HG03039 (cell line): ENCODE results near the gene HMGCS1.
"Not testable (repeated sequence)": the region's sequence is repeated elsewhere in the genome, so short reads cannot be mapped to it uniquely, and the experiment has no call there.

Source experiments
- ATAC-seq: cut with Tn5 transposase; IDR thresholded peaks from one replicate; pipeline ENCODE4 v1.9.1; 2021; ENCODE audit warnings: mild to moderate bottlenecking, moderate library complexity; ENCODE audit not compliant: unreplicated experiment

Gene HMGCS1

DNA sequence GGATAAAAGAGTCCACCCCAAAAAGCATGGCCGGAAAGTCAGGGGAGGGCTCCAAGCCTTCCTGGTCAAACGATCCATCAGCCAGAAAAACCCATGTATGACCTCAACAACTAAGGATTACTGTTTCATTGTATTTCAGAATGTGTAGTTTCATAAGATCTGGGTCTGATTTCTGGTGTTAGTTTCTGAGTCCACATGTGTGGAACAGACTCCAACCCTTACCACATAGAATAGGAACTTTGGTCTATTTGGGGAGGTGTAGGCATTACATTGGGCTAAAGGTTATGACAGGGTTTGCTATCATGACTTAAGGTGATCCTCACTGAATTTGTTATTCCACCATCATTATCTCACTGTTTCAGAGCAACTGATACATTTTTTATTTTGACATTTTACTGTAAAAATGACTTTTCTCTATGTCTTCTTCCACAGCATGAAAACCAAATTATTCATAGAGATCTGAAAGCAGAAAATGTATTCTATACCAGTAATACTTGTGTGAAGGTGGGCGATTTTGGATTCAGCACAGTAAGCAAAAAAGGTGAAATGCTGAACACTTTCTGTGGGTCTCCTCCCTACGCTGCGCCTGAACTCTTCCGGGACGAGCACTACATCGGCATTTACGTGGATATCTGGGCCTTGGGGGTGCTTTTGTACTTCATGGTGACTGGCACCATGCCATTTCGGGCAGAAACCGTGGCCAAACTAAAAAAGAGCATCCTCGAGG is 33.5 kb downstream of the HMGCS1 start:
- ATAC-seq = no peak

DNA sequence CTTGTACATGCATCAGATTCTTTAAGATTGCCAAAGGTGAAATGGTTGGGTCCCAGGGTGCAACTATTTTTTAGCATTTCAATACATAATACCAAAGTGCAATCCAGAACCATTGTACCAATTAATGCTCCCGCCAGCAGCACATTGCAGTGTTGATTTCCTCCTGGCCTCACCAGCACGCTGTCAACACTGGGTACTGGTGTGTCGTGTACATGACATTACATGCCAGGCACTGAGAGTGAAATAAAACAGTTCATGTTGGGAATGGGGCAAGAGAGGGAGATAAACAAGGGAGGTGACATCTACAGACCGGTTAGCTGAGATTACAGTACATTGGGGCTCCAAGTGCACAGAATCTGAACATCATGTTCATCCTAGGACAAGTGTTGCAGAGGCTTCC is 37.8 kb downstream of the HMGCS1 start:
- no peak for ATAC-seq

DNA sequence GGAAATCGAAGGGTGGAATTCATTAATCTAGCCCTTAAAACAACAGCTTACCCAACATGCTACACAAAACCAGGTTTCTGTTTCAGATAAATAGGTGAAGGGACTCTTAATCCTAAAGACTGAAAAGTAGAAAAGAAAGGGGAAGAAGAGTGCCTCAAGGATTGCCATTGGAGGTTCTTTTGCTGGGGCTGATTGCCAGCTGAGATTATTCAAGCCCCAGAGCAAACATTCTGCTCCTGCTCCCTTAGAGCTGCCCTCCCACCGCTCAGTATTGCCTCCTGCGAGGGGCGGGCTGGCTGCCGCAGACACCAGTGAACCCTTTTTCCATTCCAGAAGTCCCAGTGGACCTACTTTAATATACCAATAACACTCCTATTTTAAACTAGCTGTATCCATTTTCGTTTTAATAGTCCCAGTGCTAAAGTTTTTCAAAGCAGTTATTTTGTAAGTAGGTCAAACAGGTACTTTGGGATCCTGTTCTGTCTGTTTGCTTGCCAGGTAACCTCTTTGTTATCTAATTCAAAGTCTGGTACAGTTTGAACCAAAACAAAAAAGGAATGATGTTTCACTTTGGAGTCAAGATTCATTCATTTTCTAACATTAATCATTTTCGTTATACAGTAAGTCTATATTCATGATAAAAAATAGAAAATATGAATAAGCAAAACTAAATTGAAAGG is 38.6 kb downstream of the HMGCS1 start:
- ATAC-seq = no peak

DNA sequence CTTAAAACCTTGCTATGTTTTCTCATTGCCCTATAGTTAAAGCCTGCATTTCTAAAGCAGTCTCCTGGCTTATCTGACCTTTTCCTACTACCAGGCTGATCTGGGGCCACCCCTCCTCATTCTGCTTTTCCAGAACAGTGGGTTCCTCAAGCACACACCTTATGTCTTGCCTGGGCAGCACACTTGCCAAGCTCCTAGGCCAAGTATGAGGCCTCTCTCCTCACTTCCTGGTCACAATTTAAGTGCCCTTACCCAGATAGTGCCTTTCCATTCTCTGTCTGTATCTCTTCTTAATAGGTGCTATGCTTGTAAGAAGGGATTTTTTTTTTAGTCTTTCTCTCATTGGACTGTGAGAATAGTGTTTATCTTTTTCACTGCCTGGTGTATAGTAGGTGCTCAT is 39.7 kb downstream of the HMGCS1 start:
- ATAC-seq = no peak

DNA sequence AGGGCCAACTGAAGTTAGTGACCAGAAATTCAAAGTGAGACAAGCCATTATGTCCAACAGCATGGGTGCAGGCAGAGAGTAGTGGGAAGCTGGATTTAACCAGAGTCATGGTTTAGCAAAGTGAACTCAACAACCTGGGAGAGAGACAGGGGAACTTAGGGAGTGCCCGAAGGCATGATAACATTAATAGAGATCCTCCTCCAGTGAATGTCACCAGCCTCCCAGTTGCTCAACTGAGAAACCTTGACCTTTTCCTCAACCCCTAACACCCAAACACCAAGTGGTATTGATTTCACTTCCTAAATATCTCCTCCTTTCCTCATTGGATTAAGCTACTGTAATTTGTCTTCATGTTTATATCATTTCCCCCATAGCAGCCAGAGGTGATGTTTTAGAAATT is 42.6 kb downstream of the HMGCS1 start:
- no peak for ATAC-seq

DNA sequence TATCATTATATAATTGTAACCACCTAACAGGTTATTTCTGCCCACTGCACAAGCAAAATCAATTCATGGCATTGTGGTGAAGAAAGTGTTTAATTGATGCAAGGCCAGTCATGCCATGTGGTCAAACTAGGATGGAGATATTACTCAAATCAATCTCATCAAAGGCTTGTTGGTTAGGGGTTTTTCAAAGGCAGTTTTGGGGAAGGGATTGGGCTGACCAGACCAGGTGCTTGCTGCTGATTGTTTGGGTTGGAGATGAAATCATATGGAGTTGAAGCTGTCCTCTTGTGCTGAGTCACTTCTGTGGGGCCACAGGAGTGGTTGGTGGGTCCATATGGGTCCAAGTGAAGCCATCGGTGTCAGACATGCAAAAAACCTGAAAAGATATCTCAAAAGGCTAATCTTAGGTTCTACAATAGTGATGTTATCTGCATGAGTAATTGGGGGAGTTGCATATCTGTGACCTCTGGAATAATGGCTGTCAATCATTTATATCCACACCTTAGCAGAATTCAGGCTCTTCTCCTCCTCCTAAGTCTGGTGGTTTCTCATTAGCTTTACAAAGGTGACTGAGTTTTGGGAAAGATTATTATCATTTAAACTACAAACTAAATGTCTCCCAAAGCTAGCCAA is 44.9 kb downstream of the HMGCS1 start:
- ATAC-seq = peak; percentile 90

DNA sequence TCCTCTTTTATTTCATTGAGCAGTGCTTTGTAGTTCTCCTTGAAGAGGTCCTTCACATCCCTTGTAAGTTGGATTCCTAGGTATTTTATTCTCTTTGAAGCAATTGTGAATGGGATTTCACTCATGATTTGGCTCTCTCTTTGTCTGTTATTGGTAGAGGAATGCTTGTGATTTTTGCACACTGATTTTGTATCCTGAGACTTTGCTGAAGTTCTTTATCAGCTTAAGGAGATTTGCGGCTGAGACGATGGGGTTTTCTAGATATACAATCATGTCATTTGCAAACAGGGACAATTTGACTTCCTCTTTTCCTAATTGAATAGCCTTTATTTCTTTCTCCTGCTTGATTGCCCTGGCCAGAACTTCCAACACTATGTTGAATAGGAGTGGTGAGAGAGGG is 50.9 kb downstream of the HMGCS1 start:
- not testable (repeated sequence) for ATAC-seq

DNA sequence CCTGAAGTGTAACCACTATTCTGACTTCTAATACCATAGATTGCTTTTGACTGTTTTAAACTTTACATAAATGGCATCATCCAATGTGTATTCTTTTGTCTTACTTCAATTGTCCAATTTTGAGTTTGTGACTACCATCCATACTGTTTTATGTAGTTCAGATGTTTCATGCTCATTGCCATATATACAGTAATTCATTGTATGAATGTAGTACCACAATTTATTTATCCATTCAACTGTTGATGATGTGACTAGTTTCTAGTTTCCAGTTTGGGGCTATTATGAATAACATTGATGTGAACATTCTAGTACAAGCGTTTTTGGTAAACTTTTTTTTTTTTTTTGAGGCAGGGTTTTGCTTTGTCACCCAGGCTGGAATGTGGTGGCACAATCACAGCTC is 55.1 kb downstream of the HMGCS1 start:
- no peak for ATAC-seq

DNA sequence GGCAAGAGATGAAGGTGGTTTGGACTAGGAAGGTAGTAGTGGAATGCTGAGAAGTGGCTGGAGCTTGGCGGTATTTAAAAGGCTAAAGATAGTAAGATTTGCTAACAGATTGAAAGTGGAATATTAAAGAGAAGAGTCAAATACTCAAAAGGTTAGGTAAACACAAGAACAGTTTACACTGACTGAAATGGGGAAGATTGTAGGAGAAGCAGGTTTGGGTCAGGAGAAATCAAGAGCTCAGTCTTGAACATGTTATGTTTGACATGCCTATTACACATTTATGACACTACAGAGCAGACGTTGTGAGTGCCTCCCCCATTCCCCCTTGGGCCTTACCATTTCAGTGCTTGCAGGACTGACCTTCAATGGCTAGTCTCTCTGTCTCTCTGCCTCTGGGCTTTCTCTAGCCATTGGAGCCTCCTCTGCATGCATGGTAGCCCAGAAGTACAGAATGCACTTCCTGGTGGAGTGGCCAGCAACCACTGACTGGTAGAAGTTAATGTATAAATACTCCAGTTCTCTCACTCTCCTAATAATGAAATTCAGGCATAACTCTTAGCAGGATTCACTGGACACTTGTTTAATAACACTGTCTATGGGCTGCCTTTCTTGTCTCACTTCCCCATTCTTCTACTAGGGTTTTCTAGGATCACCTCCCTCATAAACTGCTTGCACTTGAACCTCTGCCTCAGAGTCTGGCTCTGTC is 56.8 kb downstream of the HMGCS1 start:
- no peak for ATAC-seq

DNA sequence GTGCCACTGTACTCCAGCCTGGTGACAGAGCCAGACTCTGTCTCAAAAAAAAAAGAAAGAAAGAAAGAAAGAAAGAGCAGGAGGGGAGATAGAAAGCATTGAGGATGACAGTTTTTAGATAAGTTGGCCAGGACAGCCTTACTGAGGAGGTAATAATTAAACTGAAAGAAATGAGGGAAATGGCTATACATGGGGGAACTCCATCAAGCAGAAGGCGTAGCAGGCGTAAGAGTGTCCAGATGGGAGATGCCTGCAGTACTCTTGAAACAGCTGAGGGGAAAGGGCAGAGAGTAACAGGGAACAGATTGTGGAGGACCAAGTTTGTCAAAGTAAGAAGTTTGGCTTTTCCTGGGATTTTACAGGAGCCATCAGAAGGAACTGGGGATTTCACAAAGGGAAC is 57.5 kb downstream of the HMGCS1 start:
- ATAC-seq = no peak

DNA sequence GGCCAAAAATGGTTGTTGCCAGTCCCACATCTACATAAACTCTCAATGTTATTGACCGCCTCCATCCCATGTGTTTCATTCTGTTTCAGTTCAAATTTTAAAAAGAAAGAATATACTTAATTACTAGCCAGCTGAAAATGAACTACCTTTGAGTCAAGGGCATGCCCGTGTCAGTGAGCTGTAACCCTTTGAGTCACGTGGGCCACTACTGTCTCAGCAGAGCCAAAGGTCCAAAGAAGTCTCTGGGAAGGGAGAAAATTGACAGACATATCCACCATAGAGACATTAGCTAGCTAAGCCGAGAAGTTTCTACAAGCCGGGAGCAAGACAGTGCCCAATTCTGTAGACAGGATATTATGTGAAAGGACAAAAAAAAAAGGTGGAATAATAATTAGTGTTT is 61.5 kb downstream of the HMGCS1 start:
- ATAC-seq = no peak

DNA sequence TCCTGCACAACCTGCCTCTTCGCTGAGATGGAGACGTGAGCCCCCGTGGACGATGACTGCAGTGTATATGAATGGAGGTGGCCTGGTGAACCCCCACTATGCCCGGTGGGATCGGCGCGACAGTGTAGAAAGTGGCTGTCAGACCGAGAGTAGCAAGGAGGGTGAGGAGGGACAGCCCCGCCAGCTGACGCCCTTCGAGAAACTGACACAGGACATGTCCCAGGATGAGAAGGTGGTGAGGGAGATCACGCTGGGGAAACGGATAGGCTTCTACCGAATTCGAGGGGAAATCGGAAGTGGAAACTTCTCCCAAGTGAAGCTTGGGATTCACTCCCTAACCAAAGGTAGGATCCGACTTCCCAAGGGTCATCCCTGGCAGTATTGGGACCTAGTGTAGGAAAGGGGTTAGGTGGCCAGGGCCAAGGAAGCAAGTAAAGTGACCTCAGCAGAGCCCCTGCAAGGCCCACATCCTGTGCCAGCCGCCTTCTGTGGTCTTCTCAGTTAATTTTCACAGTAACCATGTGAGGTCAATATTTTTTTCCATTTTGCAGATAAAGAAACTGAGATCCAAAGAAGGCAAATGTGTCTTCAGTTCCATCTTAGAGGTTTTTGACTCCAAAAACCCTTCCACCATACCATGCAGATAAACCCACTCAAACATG is 67.4 kb downstream of the HMGCS1 start:
- ATAC-seq = peak; percentile 41

DNA sequence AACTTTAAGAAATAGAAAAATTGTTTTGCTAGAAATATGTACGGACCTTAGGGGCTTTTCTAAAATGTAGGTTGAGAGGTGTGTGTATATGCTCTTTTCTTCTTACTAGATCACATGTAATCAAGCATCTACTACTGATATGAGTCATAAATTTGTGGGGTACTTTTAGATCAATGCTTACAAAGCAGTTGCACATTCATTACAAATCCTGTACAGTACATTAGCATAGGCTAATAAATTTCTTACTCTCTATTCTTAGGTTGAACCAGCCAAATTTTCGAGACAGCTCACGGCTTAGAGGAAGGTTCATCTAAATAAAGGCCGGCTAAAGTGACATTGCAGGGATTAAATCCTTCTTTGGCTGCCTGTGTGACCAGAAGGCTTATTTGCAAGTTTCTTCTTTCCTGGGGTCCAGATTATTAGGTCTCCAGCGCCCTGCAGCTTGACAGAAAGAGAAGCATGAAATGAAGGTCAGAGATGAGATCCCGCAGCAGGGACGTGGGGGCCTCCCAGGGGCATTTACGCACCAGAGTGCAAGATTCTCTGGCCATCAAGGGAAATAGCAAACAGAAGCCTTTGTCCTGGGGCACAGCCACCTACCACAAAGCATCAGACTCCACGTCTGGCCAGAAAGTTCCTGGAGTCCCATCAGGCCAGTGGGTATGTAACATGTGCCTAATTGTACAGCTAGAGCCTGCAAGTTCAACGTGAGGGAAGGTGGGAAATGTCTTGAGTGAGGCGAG is 68.2 kb downstream of the HMGCS1 start:
- ATAC-seq = peak; percentile 56

DNA sequence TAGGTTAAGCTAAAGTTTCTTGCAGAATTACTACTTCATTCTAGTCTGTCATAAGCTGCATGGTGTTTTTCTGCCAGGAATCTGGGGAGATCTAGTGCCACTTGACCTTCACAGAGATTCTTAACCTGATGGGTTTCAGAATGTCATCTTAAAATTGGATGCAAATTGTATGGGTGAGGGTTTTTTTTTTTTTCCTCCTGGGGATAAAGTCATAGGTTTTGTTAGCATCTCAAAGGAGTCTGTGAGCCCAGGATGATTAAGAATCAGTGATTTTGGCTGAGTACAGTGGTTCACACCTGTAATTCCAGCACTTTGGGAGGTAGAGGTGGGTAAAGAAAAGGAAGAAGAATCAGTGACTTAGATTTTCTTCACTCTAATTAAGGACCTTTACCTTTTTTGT is 69.9 kb downstream of the HMGCS1 start:
- ATAC-seq = no peak

DNA sequence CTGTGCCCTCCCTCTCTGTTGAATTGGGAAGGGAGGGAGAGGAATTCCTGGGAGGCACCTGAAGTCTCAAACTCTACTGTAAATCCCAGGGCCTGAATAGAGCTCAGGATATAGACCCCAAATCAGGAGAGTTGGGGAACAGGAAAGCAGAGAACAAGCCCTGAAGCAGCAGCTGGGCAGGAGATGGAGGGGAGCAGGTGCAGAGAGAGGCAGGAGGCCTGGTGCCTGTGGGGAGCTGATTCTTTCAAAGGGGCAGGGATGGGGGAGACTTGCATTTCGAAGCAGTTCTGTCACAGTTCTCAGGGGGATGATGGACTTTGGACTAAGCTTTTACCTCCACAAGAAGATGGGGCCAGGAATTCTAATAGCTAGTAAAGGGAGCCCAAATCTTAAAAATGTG is 71.0 kb downstream of the HMGCS1 start:
- no peak for ATAC-seq
